ENCODE results near the gene MAGI2.
"Not testable (repeated sequence)": the region's sequence is repeated elsewhere in the genome, so short reads cannot be mapped to it uniquely, and the experiment has no call there.

Gene MAGI2

DNA sequence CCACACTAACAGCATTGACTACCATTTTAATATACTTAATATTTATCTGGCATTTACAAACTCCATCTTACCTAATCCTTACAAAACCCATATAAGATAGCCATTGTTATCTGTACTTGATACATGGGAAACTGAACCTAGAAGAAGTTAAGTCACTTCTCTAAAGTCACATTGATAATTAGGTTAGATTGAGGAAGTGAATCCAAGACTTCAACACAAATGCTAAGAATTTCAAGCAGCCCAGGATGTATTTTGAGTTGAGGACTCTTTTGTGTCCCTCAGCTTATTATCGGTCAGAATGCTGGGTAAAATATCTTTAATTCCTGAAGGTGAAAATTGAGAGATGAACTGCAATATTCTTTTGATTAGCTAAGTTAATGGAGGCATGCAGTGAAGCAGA lies 1189.4 kb downstream of the MAGI2 start:
- no peak overlapping the region for H2AFZ ChIP-seq (ENCODE audit: low read depth, low read length)
- H3K9me3 ChIP-seq (ENCODE audit: low read length): no peaks in the 10 kb centered on the region
- no peak overlapping the region for H3K4me3 ChIP-seq (ENCODE audit: low read length)
- H3K27me3 ChIP-seq (ENCODE audit: insufficient read depth, low read length): no peaks in the 10 kb centered on the region
- peaks cover 5% of the 10 kb centered on the region for H3K4me1 ChIP-seq (ENCODE audit: insufficient read depth, low read length)
- H3K36me3 ChIP-seq (ENCODE audit: insufficient read depth, low read length): no peaks in the 10 kb centered on the region

DNA sequence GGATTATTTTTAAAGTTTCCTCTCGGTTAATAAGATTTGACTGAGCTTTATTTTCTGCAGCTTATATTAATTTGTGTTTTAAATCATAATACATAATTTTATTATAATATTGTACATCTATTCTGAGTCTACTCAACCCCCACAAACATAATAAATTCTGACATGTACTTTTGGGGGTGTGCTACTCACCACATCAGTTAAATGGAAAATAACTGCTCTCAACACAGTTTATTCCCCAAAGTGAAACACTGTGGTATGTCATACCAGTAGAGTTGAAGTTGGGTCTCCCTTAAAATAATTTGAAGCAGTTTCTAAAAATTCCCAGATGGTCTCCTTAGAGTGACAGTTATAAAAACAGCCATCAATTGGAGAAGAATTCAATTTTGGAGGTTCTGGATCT lies 1191.7 kb downstream of the MAGI2 start:
- Histone ChIP-seq H3K4me1 (ENCODE audit: insufficient read depth, low read length) (peaks cover 5% of the 10 kb centered on the region), H3K4me3 (ENCODE audit: low read length) (no peak overlapping the region), H3K27me3 (ENCODE audit: insufficient read depth, low read length) (no peaks in the 10 kb centered on the region), H2AFZ (ENCODE audit: low read depth, low read length) (no peak overlapping the region), H3K9me3 (ENCODE audit: low read length) (no peaks in the 10 kb centered on the region), H3K36me3 (ENCODE audit: insufficient read depth, low read length) (no peaks in the 10 kb centered on the region)

DNA sequence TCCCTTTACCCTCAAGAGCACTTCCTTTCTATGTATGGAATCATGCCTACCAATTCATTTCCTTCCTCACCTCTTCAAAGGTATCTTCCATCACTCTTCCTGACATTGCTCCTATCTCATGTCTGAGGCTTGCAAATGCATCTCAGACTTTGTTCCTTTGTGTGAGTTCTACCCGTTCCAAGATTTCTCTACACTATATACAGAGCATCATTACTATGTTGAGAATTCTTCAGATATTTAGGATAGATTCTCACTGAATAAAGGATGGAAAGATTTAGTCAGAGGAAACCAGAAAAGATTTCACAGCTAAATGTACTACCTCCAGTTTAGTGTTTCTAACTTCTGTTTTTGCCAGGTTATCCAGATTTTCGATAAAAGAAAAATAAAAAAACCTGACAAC lies 1192.2 kb downstream of the MAGI2 start:
- H3K9me3 ChIP-seq (ENCODE audit: low read length): no peaks in the 10 kb centered on the region
- H3K4me3 ChIP-seq (ENCODE audit: low read length): no peak overlapping the region
- no peaks in the 10 kb centered on the region for H3K36me3 ChIP-seq (ENCODE audit: insufficient read depth, low read length)
- peaks cover 5% of the 10 kb centered on the region for H3K4me1 ChIP-seq (ENCODE audit: insufficient read depth, low read length)
- H2AFZ ChIP-seq (ENCODE audit: low read depth, low read length): no peak overlapping the region
- no peaks in the 10 kb centered on the region for H3K27me3 ChIP-seq (ENCODE audit: insufficient read depth, low read length)

DNA sequence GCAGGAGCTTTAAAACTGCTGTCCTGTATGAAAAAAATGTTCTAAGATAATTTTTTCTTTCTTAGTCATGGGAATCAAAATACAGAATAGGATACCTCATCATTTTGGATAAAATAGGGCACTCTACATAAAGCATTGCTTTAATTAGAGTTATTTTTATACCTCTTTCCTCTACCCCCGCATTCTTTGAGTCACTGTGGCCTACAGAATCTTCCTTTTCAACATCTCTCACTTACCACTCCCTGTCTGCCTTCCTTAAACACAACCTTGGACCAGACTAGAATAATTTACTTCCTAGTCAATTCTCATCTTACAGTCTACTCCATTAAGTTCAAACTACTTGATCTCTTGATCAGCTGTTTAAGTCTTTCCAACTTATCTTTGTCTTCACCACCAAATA lies 1192.6 kb downstream of the MAGI2 start:
- Histone ChIP-seq H3K27me3 (ENCODE audit: insufficient read depth, low read length) (no peaks in the 10 kb centered on the region), H3K4me3 (ENCODE audit: low read length) (no peak overlapping the region), H2AFZ (ENCODE audit: low read depth, low read length) (no peak overlapping the region), H3K9me3 (ENCODE audit: low read length) (peaks cover 2% of the 10 kb centered on the region), H3K36me3 (ENCODE audit: insufficient read depth, low read length) (peaks cover 2% of the 10 kb centered on the region), H3K4me1 (ENCODE audit: insufficient read depth, low read length) (peaks cover 5% of the 10 kb centered on the region)

DNA sequence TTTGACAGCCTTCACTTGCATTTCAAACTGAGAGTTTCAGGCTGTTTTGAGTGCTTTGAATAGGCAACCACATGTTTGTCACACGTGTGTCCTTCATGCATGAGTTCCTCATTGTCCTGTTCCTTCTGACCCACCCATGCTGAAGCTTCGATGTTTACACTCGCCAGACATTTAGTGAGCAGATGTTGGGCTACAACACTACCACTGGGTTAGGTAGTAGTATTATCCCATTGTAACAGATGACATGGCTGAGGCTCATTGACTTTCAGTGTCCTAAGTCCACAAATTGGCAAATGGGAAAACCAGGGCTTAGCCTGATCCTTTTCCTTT lies 1198.8 kb downstream of the MAGI2 start:
- Histone ChIP-seq H3K4me1 (ENCODE audit: insufficient read depth, low read length) (no peaks in the 10 kb centered on the region), H3K36me3 (ENCODE audit: insufficient read depth, low read length) (peaks cover 3% of the 10 kb centered on the region), H3K27me3 (ENCODE audit: insufficient read depth, low read length) (no peaks in the 10 kb centered on the region), H3K9me3 (ENCODE audit: low read length) (peaks cover 2% of the 10 kb centered on the region), H3K4me3 (ENCODE audit: low read length) (no peak overlapping the region), H2AFZ (ENCODE audit: low read depth, low read length) (no peak overlapping the region)

DNA sequence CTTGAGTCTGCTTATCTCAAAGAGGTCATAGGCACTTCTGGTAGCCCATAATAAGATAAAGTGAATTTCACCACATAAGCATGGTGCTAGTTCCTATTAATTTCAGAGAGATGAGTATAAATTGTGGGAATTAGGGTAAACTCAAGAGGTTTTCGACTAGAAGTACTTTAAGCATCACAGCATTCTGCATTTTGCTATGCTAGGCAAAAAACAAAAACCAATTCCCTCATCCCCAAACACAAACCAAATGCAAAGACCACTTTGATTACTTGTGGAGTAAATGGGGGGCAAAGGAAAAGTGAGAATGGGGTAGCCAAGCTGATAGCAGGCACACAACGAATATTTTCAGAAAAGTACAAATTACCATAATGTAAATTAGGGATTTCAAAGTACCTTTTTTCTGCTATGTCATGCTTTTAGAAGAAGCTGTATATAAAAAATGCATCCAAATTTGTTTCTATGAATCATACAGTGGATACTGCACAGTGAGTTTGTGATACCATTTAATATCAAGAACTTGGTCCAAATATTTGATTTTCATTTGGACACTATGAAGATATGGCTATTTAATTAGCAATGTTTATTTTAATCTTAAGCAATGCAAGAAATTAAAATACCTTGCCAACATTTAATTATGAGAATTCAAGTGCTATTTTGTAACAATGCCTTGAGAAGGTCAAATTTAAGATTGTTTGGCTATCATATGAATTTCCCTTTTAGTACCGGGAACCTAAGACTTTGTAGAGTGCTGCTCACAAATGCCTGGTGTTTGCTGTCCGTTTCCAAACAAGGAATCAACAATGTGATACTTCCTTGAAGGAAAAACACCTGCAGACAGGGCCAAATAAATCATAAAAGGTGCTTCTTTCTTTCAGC lies 1199.4 kb downstream of the MAGI2 start:
- Histone ChIP-seq H3K36me3 (ENCODE audit: insufficient read depth, low read length) (peaks cover 3% of the 10 kb centered on the region), H3K4me3 (ENCODE audit: low read length) (no peak overlapping the region), H3K4me1 (ENCODE audit: insufficient read depth, low read length) (no peaks in the 10 kb centered on the region), H3K9me3 (ENCODE audit: low read length) (peaks cover 2% of the 10 kb centered on the region), H2AFZ (ENCODE audit: low read depth, low read length) (no peak overlapping the region), H3K27me3 (ENCODE audit: insufficient read depth, low read length) (no peaks in the 10 kb centered on the region)

DNA sequence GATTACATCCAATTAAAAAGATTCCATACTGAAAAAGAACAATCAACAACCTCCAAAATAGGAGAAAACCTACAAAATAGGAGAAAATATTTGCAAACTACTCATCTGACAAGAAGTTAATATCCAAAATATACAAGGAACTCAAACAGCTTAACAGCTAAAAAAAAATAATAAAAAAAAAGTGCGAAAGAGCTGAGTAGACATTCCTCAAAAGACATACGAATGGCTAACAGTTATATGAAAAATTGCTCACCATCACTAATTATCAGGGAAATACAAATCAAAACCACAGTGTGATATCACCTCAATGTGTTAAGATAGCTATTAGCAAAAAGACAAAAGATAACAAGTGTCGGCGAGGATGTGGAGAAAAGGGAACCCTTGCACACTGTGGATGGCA lies 1204.6 kb downstream of the MAGI2 start:
- no peaks in the 10 kb centered on the region for H3K27me3 ChIP-seq (ENCODE audit: insufficient read depth, low read length)
- H3K4me3 ChIP-seq (ENCODE audit: low read length): no peak overlapping the region
- H3K4me1 ChIP-seq (ENCODE audit: insufficient read depth, low read length): no peaks in the 10 kb centered on the region
- H3K9me3 ChIP-seq (ENCODE audit: low read length): peaks cover 11% of the 10 kb centered on the region
- no peaks in the 10 kb centered on the region for H3K36me3 ChIP-seq (ENCODE audit: insufficient read depth, low read length)
- H2AFZ ChIP-seq (ENCODE audit: low read depth, low read length): no peak overlapping the region

DNA sequence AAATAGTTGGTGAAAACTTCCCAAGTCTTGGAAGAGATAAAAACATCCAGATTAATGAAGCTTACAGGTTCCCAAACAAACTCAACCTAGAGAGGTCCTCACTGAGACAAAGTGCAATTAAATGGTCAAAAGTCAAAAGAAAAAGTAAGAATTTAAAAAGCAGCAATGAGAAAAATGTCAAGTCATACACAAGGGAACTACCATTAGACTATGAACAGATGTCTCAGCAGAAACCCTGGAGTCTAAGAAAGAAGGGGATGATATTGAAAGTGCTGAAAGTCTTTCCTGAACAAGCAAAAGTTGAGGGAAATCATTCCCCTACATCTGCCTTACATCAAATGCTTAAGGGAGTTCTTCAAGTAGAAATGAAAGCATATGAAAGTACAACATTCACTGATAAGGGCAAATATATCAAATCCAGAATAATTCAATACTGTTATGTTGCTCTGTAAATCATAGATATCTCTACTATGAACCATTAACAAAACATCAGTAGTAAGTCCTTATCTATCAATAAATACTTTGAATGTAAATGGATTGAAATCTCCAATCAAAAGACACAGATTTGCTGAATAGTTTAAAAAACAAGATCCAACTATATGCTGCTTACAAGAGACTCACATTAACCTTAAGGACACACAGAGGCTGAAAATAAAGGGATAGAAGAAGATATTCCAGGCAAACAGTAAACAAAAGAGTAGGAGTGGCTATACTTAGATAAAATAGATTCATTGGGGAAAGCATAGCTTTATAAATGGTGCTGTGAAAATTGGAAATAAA lies 1205.4 kb downstream of the MAGI2 start:
- no peaks in the 10 kb centered on the region for H3K27me3 ChIP-seq (ENCODE audit: insufficient read depth, low read length)
- no peak overlapping the region for H3K4me3 ChIP-seq (ENCODE audit: low read length)
- no peaks in the 10 kb centered on the region for H3K4me1 ChIP-seq (ENCODE audit: insufficient read depth, low read length)
- H2AFZ ChIP-seq (ENCODE audit: low read depth, low read length): no peak overlapping the region
- H3K9me3 ChIP-seq (ENCODE audit: low read length): peaks cover 11% of the 10 kb centered on the region
- H3K36me3 ChIP-seq (ENCODE audit: insufficient read depth, low read length): no peaks in the 10 kb centered on the region

DNA sequence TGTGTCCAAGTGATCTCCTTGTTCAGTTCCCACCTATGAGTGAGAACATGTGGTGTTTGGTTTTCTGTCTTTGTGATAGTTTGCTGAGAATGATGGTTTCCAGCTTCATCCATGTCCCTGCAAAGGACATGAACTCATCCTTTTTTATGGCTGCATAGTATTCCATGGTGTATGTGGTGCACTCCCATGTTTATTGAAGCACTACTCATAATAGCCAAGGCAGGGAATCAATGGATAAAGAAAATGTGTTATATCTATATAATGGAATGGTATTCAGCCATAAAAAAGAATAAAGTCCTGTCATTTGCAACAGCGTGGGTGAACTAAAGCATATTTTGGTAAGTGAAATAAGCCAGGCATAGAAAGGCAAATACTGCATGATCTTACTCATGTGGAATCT lies 1213.3 kb downstream of the MAGI2 start:
- H3K9me3 ChIP-seq (ENCODE audit: low read length); H2AFZ ChIP-seq (ENCODE audit: low read depth, low read length); H3K4me3 ChIP-seq (ENCODE audit: low read length); H3K36me3 ChIP-seq (ENCODE audit: insufficient read depth, low read length); H3K4me1 ChIP-seq (ENCODE audit: insufficient read depth, low read length); H3K27me3 ChIP-seq (ENCODE audit: insufficient read depth, low read length): not testable (repeated sequence)

DNA sequence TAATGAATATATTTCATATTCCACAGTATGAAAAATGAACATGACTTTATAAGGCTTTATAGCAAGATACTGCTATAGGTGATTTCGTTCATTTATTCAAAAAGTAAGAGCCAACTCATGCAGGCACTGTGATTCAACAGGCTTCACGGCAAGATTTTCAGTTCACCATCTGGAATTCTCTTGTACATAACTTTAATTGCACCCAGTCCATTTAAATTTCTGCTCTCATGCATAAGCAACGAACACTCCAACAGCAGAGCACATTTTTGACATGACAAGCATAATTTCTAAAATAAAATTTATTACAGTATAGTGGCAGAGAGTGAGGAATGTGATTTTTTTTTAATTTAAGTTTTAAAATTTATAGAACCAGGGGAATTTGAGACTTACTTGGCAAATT lies 1218.8 kb downstream of the MAGI2 start:
- no peaks in the 10 kb centered on the region for H3K4me1 ChIP-seq (ENCODE audit: insufficient read depth, low read length)
- H3K4me3 ChIP-seq (ENCODE audit: low read length): no peak overlapping the region
- H3K36me3 ChIP-seq (ENCODE audit: insufficient read depth, low read length): no peaks in the 10 kb centered on the region
- no peak overlapping the region for H2AFZ ChIP-seq (ENCODE audit: low read depth, low read length)
- no peaks in the 10 kb centered on the region for H3K27me3 ChIP-seq (ENCODE audit: insufficient read depth, low read length)
- no peaks in the 10 kb centered on the region for H3K9me3 ChIP-seq (ENCODE audit: low read length)

DNA sequence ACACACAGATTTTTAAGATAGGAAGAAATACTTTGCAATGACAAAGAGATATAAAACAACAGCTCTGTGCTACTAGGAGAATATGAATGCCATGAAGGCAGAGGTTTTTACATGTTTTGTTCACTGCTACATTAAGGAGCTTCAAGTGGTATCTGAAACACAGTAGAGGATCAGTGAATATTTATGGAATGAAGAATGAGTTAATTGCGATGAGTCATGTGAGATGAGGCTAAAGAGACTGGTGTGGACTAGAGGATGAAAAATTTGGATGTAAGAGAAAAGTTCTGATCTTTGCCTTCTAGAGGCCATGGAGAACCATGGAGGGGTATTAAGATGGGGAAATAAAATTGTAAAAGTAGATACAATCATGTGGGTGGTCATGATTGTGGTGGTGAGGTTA lies 1220.7 kb downstream of the MAGI2 start:
- H2AFZ ChIP-seq (ENCODE audit: low read depth, low read length): no peak overlapping the region
- H3K4me1 ChIP-seq (ENCODE audit: insufficient read depth, low read length): no peaks in the 10 kb centered on the region
- H3K36me3 ChIP-seq (ENCODE audit: insufficient read depth, low read length): no peaks in the 10 kb centered on the region
- H3K9me3 ChIP-seq (ENCODE audit: low read length): no peaks in the 10 kb centered on the region
- H3K27me3 ChIP-seq (ENCODE audit: insufficient read depth, low read length): no peaks in the 10 kb centered on the region
- no peak overlapping the region for H3K4me3 ChIP-seq (ENCODE audit: low read length)

DNA sequence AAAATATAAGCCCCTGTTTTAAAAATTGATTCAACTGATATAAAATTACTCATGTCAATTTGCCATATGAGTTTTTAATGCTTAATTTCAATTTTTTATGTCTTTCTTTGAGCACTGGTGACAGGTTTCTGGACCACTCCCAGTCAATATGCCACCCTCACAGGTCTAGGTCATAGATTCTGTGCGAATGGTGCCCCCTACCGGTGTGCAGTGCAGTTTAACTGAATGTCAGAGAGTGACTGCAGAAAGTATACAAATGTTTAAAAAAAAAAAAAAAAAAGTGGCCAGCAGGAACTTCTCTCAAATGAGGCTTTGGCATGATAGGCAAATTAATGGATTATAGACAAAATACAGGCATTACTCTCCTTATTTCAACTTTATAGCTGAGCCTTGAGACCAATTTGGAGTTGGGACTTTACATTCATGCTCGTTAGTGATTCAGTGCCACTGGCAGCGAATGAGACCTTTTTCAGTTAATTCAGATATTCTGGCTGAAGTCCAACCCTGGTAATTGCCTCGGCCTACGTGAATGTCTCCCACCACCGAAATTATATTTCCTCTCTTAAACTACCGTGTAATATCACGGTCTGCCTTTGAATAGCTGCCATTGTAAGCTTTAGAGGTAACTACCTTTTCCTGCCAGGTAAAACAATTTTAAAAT lies 1227.3 kb downstream of the MAGI2 start:
- H3K36me3 ChIP-seq (ENCODE audit: insufficient read depth, low read length): no peaks in the 10 kb centered on the region
- no peak overlapping the region for H2AFZ ChIP-seq (ENCODE audit: low read depth, low read length)
- H3K4me3 ChIP-seq (ENCODE audit: low read length): no peak overlapping the region
- no peaks in the 10 kb centered on the region for H3K27me3 ChIP-seq (ENCODE audit: insufficient read depth, low read length)
- no peaks in the 10 kb centered on the region for H3K9me3 ChIP-seq (ENCODE audit: low read length)
- H3K4me1 ChIP-seq (ENCODE audit: insufficient read depth, low read length): no peaks in the 10 kb centered on the region

DNA sequence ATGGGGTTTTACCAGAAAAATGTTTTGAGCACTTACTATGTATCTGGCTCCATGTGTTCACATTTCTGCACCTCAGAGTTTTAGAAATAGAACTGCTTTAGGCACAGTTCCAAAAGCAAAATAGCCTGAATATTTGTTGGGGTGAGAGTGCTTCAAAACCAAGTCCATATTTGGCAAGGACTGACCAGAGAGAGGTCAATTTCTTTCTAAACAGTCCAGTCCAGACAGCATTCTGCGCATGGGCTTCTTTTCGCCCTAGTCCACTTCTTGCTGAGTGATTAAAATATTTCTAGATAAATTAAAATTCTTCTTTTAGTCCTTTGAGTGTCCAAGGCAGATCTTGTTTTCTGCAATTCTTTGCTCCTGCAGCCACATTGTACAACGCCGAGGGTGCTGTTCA lies 1227.9 kb downstream of the MAGI2 start:
- no peaks in the 10 kb centered on the region for H3K36me3 ChIP-seq (ENCODE audit: insufficient read depth, low read length)
- H3K9me3 ChIP-seq (ENCODE audit: low read length): no peaks in the 10 kb centered on the region
- H3K4me3 ChIP-seq (ENCODE audit: low read length): no peak overlapping the region
- H2AFZ ChIP-seq (ENCODE audit: low read depth, low read length): no peak overlapping the region
- no peaks in the 10 kb centered on the region for H3K4me1 ChIP-seq (ENCODE audit: insufficient read depth, low read length)
- no peaks in the 10 kb centered on the region for H3K27me3 ChIP-seq (ENCODE audit: insufficient read depth, low read length)
